Activated B cell treated with CpG ODN at 0.5 μM for 24 hours (primary cell): Measurements from ENCODE around the gene AOPEP. TPM values are rescaled to one million over a fixed set of nuclear protein-coding genes. Genes with fewer than 3 reads are reported as not detected.

Experiments
- ATAC-seq: fragments of 200-7000 bp; cut with Tn5 transposase; one replicate; pipeline ENCODE4 v1.10.0; 2021; ENCODE audit warnings: low read depth, mild to moderate bottlenecking, moderate library complexity
- CTCF ChIA-PET: fragments of 350-600 bp; sonication (Branson Sonifier 250); formaldehyde crosslinking; loops from one replicate; lab custom pipeline; 2021; ENCODE audit warnings: antibody characterized with exemption; lab: Charles Lee
- POLR2A ChIA-PET: fragments of 350-600 bp; sonication (Branson Sonifier 250); formaldehyde crosslinking; loops from one replicate; lab custom pipeline; 2021; ENCODE audit warnings: antibody characterized with exemption; lab: Charles Lee
- DNase-seq: peaks from one replicate; pipeline ENCODE4 v3.0.0; 2022
- H3K27ac Mint-ChIP-seq: one replicate; pipeline ENCODE4 v1.8.0; 2020; ENCODE audit warnings: mixed read lengths
- H3K27me3 Mint-ChIP-seq: one replicate; pipeline ENCODE4 v1.8.0; 2021; ENCODE audit warnings: mixed read lengths
- H3K36me3 Mint-ChIP-seq: one replicate; pipeline ENCODE4 v1.8.0; 2021; ENCODE audit warnings: low read depth, mixed read lengths
- H3K4me1 Mint-ChIP-seq: one replicate; pipeline ENCODE4 v1.8.0; 2021; ENCODE audit warnings: mixed read lengths
- H3K4me3 Mint-ChIP-seq: one replicate; pipeline ENCODE4 v1.8.0; 2020; ENCODE audit warnings: mild to moderate bottlenecking, mixed read lengths
- H3K9me3 Mint-ChIP-seq: one replicate; pipeline ENCODE4 v1.8.0; 2020; ENCODE audit warnings: mixed read lengths
- CTCF ChIP-seq: fragments of 200-600 bp; IDR thresholded peaks from one replicate; pipeline ENCODE4 v1.8.0; 2022; ENCODE audit warnings: antibody characterized with exemption, mild to moderate bottlenecking
- intact Hi-C: fragments of 100-400 bp; cut with micrococcal nuclease; formaldehyde crosslinking; loops from one replicate; pipeline ENCODE4 v1.15.1; 2024
- total RNA-seq: library from RNA; stranded (reverse); gene quantifications from 2 replicates; pipeline ENCODE4 v1.2.3, GENCODE V29; 2022

The AOPEP gene
- total RNA-seq, 1 donor from 2014 or later: 20.4 TPM

- ChIA-PET CTCF (interaction anchor here (0.6 kb wide), 1 partner anchor 389 kb away, joined by 4 read pairs; no protein-coding TSS in a partner anchor), POLR2A (no interaction called here)
- no peaks in the 10 kb centered on the region for H3K9me3 Mint-ChIP-seq
- H3K27me3 Mint-ChIP-seq: no peaks in the 10 kb centered on the region
- no peak overlapping the region for H3K4me3 Mint-ChIP-seq
- DNase-seq (no peak), ATAC-seq (no peak)
- H3K36me3 Mint-ChIP-seq: peaks cover 9% of the 10 kb centered on the region
- no peak overlapping the region for H3K27ac Mint-ChIP-seq
- peaks cover 2% of the 10 kb centered on the region for H3K4me1 Mint-ChIP-seq
- intact Hi-C loops: no loop called here
- no peak for TF ChIP-seq CTCF
Measured at GRCh38 chr9:95088421-95089161, 362.1 kb downstream of the AOPEP start.

GRCh38 chr9:95089257-95090022, 362.9 kb downstream of the AOPEP start:
- no peak for TF ChIP-seq CTCF
- ATAC-seq (no peak), DNase-seq (no peak)
- H3K27me3 Mint-ChIP-seq: no peaks in the 10 kb centered on the region
- intact Hi-C loops: no loop called here
- CTCF ChIA-PET: no interaction called here
- peaks cover 9% of the 10 kb centered on the region for H3K36me3 Mint-ChIP-seq
- H3K27ac Mint-ChIP-seq: no peak overlapping the region
- no peak overlapping the region for H3K4me3 Mint-ChIP-seq
- H3K9me3 Mint-ChIP-seq: no peaks in the 10 kb centered on the region
- POLR2A ChIA-PET: no interaction called here
- H3K4me1 Mint-ChIP-seq: peaks cover 2% of the 10 kb centered on the region

- intact Hi-C loops: no loop called here
- Mint-ChIP-seq H3K27me3 (no peaks in the 10 kb centered on the region), H3K36me3 (peaks cover 9% of the 10 kb centered on the region), H3K4me1 (peaks cover 2% of the 10 kb centered on the region), H3K4me3 (no peak overlapping the region), H3K9me3 (no peaks in the 10 kb centered on the region), H3K27ac (no peak overlapping the region)
- no peak for TF ChIP-seq CTCF
- DNase-seq (no peak), ATAC-seq (no peak)
- ChIA-PET POLR2A (no interaction called here), CTCF (no interaction called here)
Measured at GRCh38 chr9:95090023-95090791, 363.7 kb downstream of the AOPEP start.

GRCh38 chr9:95090871-95091577, 364.5 kb downstream of the AOPEP start:
- ChIA-PET CTCF (no interaction called here), POLR2A (no interaction called here)
- no peak for ATAC-seq
- no peak overlapping the region for H3K4me3 Mint-ChIP-seq
- no peak for TF ChIP-seq CTCF
- DNase-seq: no peak
- H3K27ac Mint-ChIP-seq: no peak overlapping the region
- no peaks in the 10 kb centered on the region for H3K9me3 Mint-ChIP-seq
- H3K4me1 Mint-ChIP-seq: peaks cover 2% of the 10 kb centered on the region
- H3K36me3 Mint-ChIP-seq: peaks cover 4% of the 10 kb centered on the region
- intact Hi-C loops: no loop called here
- no peaks in the 10 kb centered on the region for H3K27me3 Mint-ChIP-seq
